OCI-LY1 (cell line): ENCODE data around the gene LHCGR.

ENCODE experiments used
- CTCF ChIP-seq: fragments of 200-600 bp; sonication (generic), shearing (Covaris generic); IDR thresholded peaks from 2 replicates; pipeline ENCODE4 v1.5.1; 2017; ENCODE audit warnings: mild to moderate bottlenecking, antibody characterized with exemption, low read length, moderate library complexity, mixed read lengths
- EZH2 ChIP-seq: fragments of 200-600 bp; sonication (generic), shearing (Covaris generic); IDR thresholded peaks from 2 replicates; pipeline ENCODE4 v1.8.0; 2017; ENCODE audit warnings: borderline replicate concordance, mixed run types, mild to moderate bottlenecking, antibody characterized with exemption, low read length, moderate library complexity, mixed read lengths

GRCh38 chr2:48790407-48791170 is 35.1 kb upstream of the LHCGR start:
- TF ChIP-seq EZH2 (no peak), CTCF (no peak)
